ENCODE results near the gene CDC37L1.

DNA sequence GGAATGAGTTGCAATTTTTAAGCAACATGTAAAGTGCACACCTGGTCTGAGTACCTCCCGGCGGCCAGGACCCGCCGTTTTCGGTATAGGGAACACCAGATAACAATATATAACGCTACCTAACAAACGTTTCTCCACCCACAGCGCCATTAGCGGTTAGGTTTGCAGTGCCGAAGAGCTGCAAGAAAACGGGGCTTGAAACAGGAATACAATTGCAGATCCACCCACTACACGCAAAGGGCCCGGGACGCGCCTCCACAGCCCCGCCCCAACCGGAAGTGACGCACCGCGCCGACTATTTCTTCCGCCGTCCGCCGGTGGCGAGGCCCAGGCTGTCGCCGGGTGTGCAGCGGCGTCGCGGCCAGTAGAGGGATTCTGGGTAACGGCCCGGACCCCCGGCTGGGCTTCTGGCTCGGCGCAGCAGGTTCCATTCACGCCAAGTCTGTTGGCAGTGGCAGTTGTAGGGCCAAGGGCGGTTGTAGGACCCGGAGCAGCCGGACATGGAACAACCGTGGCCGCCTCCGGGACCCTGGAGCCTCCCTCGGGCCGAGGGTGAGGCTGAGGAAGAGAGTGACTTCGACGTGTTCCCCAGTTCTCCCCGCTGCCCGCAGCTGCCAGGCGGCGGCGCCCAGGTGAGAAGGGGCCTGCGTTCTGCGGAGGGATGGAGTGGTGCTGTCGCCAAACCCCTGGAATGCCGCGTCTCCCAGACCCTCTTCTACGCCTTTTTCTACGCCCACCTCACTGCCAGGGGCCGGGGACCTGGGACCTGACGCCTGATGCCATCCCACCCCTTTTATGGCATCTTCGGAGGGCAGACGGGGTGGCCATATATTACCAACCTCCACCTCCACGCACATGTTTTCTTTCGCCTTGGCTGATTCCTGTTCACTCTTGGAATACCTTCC, at the start of gene CDC37L1:
- TF ChIP-seq, protein P1, sequence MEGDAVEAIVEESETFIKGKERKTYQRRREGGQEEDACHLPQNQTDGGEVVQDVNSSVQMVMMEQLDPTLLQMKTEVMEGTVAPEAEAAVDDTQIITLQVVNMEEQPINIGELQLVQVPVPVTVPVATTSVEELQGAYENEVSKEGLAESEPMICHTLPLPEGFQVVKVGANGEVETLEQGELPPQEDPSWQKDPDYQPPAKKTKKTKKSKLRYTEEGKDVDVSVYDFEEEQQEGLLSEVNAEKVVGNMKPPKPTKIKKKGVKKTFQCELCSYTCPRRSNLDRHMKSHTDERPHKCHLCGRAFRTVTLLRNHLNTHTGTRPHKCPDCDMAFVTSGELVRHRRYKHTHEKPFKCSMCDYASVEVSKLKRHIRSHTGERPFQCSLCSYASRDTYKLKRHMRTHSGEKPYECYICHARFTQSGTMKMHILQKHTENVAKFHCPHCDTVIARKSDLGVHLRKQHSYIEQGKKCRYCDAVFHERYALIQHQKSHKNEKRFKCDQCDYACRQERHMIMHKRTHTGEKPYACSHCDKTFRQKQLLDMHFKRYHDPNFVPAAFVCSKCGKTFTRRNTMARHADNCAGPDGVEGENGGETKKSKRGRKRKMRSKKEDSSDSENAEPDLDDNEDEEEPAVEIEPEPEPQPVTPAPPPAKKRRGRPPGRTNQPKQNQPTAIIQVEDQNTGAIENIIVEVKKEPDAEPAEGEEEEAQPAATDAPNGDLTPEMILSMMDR (conservative IDR thresholded peaks at IDR 0.05 in 1 of 2, IDR thresholded peaks at IDR 0.05 in 1 of 2; ENCODE audit: extremely low read depth in 1 of 2, insufficient read depth in 1 of 2, low read depth in 1 of 2, low read length in 2 of 2): peak; percentile 32 to 65
- no peak for TF ChIP-seq EZH2 (IDR thresholded peaks at IDR 0.05; ENCODE audit: borderline replicate concordance, low read length)

Data from mammary epithelial cell (primary cell).